GM11168 (cell line): ENCODE measurements around the gene TAF11L14.
"Not testable (repeated sequence)": the region's sequence is repeated elsewhere in the genome, so short reads cannot be mapped to it uniquely, and the experiment has no call there.

Source experiments
- in situ Hi-C: fragments of 300-500 bp; cut with MboI; formaldehyde crosslinking; loops from one replicate; pipeline ENCODE4 v1.12.0; 2022; ENCODE audit warnings: low sequenced_read_pairs; ENCODE audit not compliant: unreplicated experiment

Gene TAF11L14

GRCh38 chr5:17634160-17634559 is at the start of gene TAF11L14:
TSS of gene TAF11L14 (plus strand) at chr5:17634460.
- in situ Hi-C loops: no loop called here

- in situ Hi-C loops: loop anchor here (10.0 kb wide), 1 partner anchor 81 kb away; no protein-coding TSS in a partner anchor
Measured at GRCh38 chr5:17585658-17586057, 48.6 kb upstream of the TAF11L14 start, which contains the start of gene TAF11L7. TSS of gene TAF11L7 (minus strand) at chr5:17585758.

- in situ Hi-C loops: not testable (repeated sequence)
Measured at GRCh38 chr5:17590860-17591259, 43.4 kb upstream of the TAF11L14 start, which contains the start of gene TAF11L8. TSS of gene TAF11L8 (minus strand) at chr5:17590960.

GRCh38 chr5:17594255-17594654 is 40.0 kb upstream of the TAF11L14 start, which contains the start of gene TAF11L9:
TSS of gene TAF11L9 (minus strand) at chr5:17594394.
- in situ Hi-C loops: not testable (repeated sequence)

GRCh38 chr5:17597728-17598127 is 36.5 kb upstream of the TAF11L14 start, which contains the start of gene TAF11L10:
TSS of gene TAF11L10 (minus strand) at chr5:17597828.
- in situ Hi-C loops: not testable (repeated sequence)

GRCh38 chr5:17603880-17604279 is 30.4 kb upstream of the TAF11L14 start, which contains the start of gene TAF11L11:
TSS of gene TAF11L11 (plus strand) at chr5:17604183.
- in situ Hi-C loops: loop anchor here (10.0 kb wide), 1 partner anchor 79 kb away; the partner anchor contains the start of genes TAF11L4, TAF11L5 and TAF11L6

- in situ Hi-C loops: loop anchor here (10.0 kb wide), 1 partner anchor 80 kb away; the partner anchor contains the start of genes TAF11L4, TAF11L5 and TAF11L6
Measured at GRCh38 chr5:17604951-17605350, 29.3 kb upstream of the TAF11L14 start.

GRCh38 chr5:17607461-17607860 is 26.8 kb upstream of the TAF11L14 start:
- in situ Hi-C loops: loop anchor here (10.0 kb wide), 1 partner anchor 83 kb away; the partner anchor contains the start of genes TAF11L4, TAF11L5 and TAF11L6

GRCh38 chr5:17610092-17610491 is 24.2 kb upstream of the TAF11L14 start, which contains the start of gene TAF11L12:
TSS of gene TAF11L12 (plus strand) at chr5:17610392.
- in situ Hi-C loops: loop anchor here (10.0 kb wide), 1 partner anchor 105 kb away; no protein-coding TSS in a partner anchor

- in situ Hi-C loops: loop anchor here (10.0 kb wide), 1 partner anchor 110 kb away; no protein-coding TSS in a partner anchor
Measured at GRCh38 chr5:17614872-17615605, 19.2 kb upstream of the TAF11L14 start.

- in situ Hi-C loops: loop anchor here (10.0 kb wide), 1 partner anchor 115 kb away; no protein-coding TSS in a partner anchor
Measured at GRCh38 chr5:17619354-17619753, 14.9 kb upstream of the TAF11L14 start.

GRCh38 chr5:17620627-17621026 is 13.6 kb upstream of the TAF11L14 start:
- in situ Hi-C loops: no loop called here

GRCh38 chr5:17625686-17626085 is 8.6 kb upstream of the TAF11L14 start:
- in situ Hi-C loops: no loop called here

GRCh38 chr5:17631788-17632187 is 2.5 kb upstream of the TAF11L14 start, which contains the start of gene TAF11L13:
TSS of gene TAF11L13 (plus strand) at chr5:17632088.
- in situ Hi-C loops: not testable (repeated sequence)

GRCh38 chr5:17649232-17649631 is 15.0 kb downstream of the TAF11L14 start:
- in situ Hi-C loops: not testable (repeated sequence)

GRCh38 chr5:17655201-17655759 is 21.0 kb downstream of the TAF11L14 start:
- in situ Hi-C loops: not testable (repeated sequence)

GRCh38 chr5:17655921-17656320 is 21.7 kb downstream of the TAF11L14 start:
- in situ Hi-C loops: no loop called here

GRCh38 chr5:17663182-17663581 is 28.9 kb downstream of the TAF11L14 start:
- in situ Hi-C loops: no loop called here

GRCh38 chr5:17665836-17666235 is 31.6 kb downstream of the TAF11L14 start:
- in situ Hi-C loops: no loop called here

GRCh38 chr5:17666726-17667235 is 32.5 kb downstream of the TAF11L14 start:
- in situ Hi-C loops: no loop called here
